Fibroblast of upper back skin (primary cell): ENCODE data around the gene SLAMF7.
"Not testable (repeated sequence)": the region's sequence is repeated elsewhere in the genome, so short reads cannot be mapped to it uniquely, and the experiment has no call there.

Source experiments
- DNase-seq: peaks from one replicate; pipeline ENCODE4 v3.0.0-alpha.2; 2013

SLAMF7 gene

GRCh38 chr1:160778976-160779375, 39.9 kb downstream of the SLAMF7 start:
- no peak for DNase-seq

GRCh38 chr1:160779626-160780397, 40.8 kb downstream of the SLAMF7 start:
- DNase-seq = no peak

DNA sequence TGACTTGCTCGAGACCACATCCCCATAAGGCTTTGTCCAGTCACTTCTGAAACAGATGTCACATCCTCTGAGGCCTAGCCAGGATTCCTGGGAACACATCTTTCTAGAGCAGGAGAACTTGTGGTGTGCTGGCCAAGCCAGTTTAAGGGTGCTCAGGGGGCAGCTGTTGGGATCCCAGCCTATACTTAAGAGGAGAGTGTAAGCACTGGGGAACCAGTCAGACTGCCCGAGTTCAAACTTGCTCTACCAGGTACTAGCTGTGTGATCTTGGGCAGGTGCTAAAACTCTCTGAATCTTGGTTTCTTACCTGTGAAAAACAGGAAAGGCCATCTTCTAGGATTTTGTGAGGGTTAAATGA, 41.3 kb downstream of the SLAMF7 start:
- no peak for DNase-seq

DNA sequence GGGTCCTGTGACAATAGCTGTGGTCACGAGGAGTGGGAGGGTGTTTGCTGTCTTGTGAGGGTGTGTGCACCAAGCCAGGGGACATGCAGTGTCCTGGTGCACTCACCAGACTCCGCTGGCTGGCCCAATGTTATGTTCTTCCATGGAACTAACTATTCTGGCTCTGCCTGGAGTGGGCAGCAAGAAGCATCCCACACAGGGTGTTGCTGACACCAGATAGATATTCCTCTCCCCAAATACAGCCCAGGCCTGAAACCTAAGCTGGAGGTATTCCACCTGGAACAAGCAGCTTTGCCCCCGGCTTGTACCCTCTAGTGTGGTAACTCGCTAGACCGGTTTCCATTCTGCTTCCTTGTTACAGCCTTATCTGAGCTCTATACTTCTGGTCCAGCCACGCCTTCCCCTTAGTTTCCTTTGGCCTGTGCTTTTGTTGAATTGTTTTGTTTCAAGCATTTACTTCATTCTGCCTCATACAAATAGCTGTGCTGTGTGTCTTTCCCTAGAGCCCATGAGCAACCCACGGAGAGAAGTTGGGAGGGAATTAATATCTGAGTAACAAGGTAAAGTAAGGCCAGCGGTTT, 42.2 kb downstream of the SLAMF7 start:
- no peak for DNase-seq

- DNase-seq = no peak
Observed at GRCh38 chr1:160781914-160782689, 43.1 kb downstream of the SLAMF7 start.

- not testable (repeated sequence) for DNase-seq
Observed at GRCh38 chr1:160782988-160783765, 44.1 kb downstream of the SLAMF7 start.

DNA sequence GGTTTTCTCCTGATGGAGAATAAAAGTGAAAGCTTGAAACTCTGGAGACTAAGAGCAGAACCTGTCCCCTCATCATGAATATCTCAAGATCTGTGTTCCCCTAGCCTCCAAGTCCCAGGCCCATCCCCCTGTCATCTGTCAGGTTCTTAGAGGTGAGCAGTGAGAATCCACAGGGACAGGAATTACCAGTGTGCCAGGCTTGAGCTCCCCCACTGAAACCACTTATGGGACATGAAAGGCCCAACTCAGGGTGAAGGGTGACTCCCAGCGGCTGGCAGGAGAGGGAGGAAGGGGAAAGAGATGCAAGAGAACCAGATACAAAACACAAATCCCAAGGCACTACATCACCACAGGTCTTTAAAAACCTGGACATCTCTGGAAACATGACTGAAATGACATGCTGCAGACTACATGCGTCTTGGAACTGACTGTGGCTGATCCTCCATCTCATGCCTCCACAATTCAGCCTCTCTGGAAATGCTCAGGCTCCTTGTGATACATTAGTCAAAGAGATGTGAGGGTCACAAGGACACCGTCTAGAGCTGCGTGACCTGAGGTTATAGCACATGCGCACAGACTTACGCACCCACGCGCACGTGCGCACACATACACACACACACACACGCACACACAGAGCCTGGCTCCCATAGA, 50.1 kb downstream of the SLAMF7 start:
- no peak for DNase-seq

- no peak for DNase-seq
Observed at GRCh38 chr1:160789702-160790611, 50.9 kb downstream of the SLAMF7 start.

- DNase-seq = no peak
Observed at GRCh38 chr1:160794376-160794775, 55.3 kb downstream of the SLAMF7 start.

DNA sequence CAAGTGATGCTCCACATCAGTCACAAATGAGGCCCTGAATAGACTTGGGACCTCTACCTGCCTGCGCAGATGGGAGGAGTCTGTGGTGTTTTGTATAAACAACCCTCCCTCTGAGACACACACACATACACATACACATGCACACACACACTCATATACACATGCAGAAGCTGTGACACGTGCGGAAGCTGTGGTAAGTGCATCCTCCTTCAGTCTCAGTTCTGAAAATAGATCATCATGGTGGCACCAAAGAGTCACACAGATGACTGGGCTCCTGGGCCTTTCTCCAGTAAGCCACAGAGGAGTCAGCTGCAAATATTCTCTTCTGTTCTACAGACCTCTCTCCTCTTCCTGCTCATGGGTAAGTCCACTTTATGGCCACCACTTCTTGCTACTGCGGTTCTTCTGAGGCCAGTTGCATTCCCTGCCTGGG, 56.9 kb downstream of the SLAMF7 start, which contains the start of gene LY9:
Gene LY9, plus strand, starts transcription at position 224 of the 433 bp plus-strand sequence. Its CDS starts 14 bp downstream, at position 238.
- DNase-seq = no peak

GRCh38 chr1:160797271-160797709, 58.2 kb downstream of the SLAMF7 start:
- no peak for DNase-seq

- DNase-seq = no peak
Observed at GRCh38 chr1:160797861-160798273, 58.8 kb downstream of the SLAMF7 start.

GRCh38 chr1:160798439-160798838, 59.4 kb downstream of the SLAMF7 start:
- no peak for DNase-seq

DNA sequence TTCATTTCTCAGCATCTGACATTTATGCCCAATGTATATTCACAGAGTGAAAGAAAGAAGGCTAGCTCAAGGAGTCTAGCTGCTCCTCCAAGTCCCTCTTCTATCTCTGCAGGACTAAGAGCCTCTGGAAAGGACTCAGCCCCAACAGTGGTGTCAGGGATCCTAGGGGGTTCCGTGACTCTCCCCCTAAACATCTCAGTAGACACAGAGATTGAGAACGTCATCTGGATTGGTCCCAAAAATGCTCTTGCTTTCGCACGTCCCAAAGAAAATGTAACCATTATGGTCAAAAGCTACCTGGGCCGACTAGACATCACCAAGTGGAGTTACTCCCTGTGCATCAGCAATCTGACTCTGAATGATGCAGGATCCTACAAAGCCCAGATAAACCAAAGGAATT, 60.6 kb downstream of the SLAMF7 start:
- DNase-seq = no peak

- DNase-seq = no peak
Observed at GRCh38 chr1:160800142-160800541, 61.1 kb downstream of the SLAMF7 start.

DNA sequence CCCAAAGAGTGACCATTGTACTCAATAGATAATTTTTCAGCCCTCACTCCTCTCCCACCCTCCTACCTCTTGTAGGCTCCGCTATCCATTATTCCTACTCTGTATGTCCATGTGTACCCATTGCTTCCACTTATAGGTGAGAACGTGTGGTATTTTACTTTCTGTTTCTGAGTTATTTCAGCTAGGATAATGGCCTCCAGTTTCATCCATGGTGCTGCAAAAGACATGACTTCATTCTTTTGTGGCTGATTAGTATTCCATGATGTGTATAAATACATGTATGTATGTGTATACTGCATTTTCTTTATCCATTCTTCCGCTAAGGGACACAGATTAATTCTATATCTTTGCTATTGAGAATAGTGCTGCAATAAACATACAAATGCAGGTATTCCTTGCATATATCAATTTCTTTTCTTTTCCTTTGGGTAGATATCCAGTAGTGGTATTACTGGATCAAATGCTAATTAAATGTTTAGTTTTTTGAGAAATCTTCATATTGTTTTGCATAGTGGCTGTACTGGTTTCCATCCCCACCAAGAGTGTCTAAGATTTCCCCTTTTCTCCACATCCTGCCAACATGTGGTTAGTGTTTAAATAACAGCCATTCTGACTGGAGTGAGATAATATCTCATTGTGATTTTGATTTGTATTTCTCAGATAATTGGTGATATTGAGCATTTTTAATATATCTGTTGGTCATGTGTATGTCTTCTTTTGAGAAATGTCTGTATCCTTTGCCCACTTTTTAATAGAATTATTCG, 61.8 kb downstream of the SLAMF7 start:
- no peak for DNase-seq

GRCh38 chr1:160801836-160802580, 63.0 kb downstream of the SLAMF7 start:
- DNase-seq = no peak
